Thyroid gland (tissue), 4 donors: Measurements from ENCODE around the gene UGT1A5. TPM values are rescaled to one million over a fixed set of nuclear protein-coding genes. Genes with fewer than 3 reads are reported as not detected.

Source experiments
- DNase-seq, 2 donors: peaks; one replicate each; pipeline ENCODE4 v3.0.0-alpha.2; 2019
- H3K27ac ChIP-seq, 3 donors: fragments of 200-600 bp; sonication (generic); 1 replicate in 2 of 3; 2 replicates in 1 of 3; pipeline ENCODE4 v1.5.1; 2016 to 2019; ENCODE audit warnings: mild to moderate bottlenecking in 1 of 3, moderate library complexity in 1 of 3
- H3K27me3 ChIP-seq: fragments of 200-600 bp; sonication (generic); one replicate; pipeline ENCODE4 v1.5.1; 2019
- H3K36me3 ChIP-seq, 2 donors: fragments of 200-600 bp; sonication (generic); one replicate each; pipeline ENCODE4 v1.5.1; 2016 to 2019
- H3K4me1 ChIP-seq, 2 donors: fragments of 200-600 bp; sonication (generic); one replicate each; pipeline ENCODE4 v1.5.1; 2017 to 2019
- H3K4me3 ChIP-seq, 3 donors: fragments of 200-600 bp; sonication (generic); replicated peaks in 1 of 3; 1 replicate in 2 of 3; 2 replicates in 1 of 3; pipeline ENCODE4 v1.5.1; 2016; ENCODE audit warnings: mild to moderate bottlenecking in 1 of 3
- H3K9me3 ChIP-seq: fragments of 200-600 bp; sonication (generic); one replicate; pipeline ENCODE4 v1.5.1; 2017
- CTCF ChIP-seq, 6 experiments: fragments of 200-600 bp in 3 of 6; fragments of 450-650 bp in 3 of 6; sonication (generic) in 3 of 6; IDR thresholded peaks; one replicate each; pipeline ENCODE4 v1.5.1; 2016 to 2019; ENCODE audit warnings: antibody characterized with exemption in 6 of 6, mild to moderate bottlenecking in 2 of 6, inconsistent platforms in 1 of 6, moderate library complexity in 1 of 6
- POLR2A ChIP-seq, 2 donors: fragments of 450-650 bp; IDR thresholded peaks; one replicate each; pipeline ENCODE4 v1.6.1; 2017; ENCODE audit warnings: antibody characterized with exemption in 2 of 2, mild to moderate bottlenecking in 2 of 2, moderate library complexity in 1 of 2
- WGBS, 2 donors: methylation state at CpG; one replicate each; pipeline ENCODE4 v1.1.5; 2017; 5-methylcytosine and 5-hydroxymethylcytosine counted together
- intact Hi-C: fragments of 100-400 bp; cut with DNase I; formaldehyde crosslinking; loops from one replicate; pipeline ENCODE4 v1.15.1; 2023
- total RNA-seq, 4 donors: library from RNA; depleted of rRNA; stranded (reverse); fragments of >200 nt; gene quantifications; one replicate each; pipeline ENCODE4 v1.2.3, GENCODE V29; 2016

Gene UGT1A5
- total RNA-seq, 4 donors from 2014 or later: 0.89 to 2.9 (median 1.3) TPM

DNA sequence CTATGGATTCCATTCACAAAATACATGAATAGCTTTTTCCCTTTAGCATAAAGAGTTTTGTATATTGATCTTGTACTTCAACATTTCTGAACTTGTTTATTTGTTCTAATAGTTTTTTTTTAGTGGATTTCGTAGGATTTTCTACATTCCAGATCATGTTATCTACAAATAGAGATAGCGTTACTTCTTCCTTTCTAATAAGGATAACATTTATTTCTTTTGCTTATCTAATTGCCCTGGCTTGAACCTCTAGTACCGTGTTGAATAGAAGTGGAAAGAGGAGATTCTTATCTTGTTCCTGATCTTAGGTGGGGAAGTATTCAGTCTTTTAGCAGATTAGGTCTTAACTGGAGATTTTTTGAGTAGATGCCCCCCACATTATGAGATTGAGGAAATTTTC lies 10.5 kb upstream of the UGT1A5 start:
- no peak for TF ChIP-seq CTCF (IDR thresholded peaks at IDR 0.05)
- TF ChIP-seq POLR2A (IDR thresholded peaks at IDR 0.05): no peak
- DNase-seq: no peak
- Histone ChIP-seq H3K36me3 (no peaks in the 10 kb centered on the region), H3K4me1 (peaks cover 36 to 37% of the 10 kb centered on the region in 2 donors), H3K27ac (peak overlapping the region in 1 of 3 donors; percentile 39), H3K9me3 (no peaks in the 10 kb centered on the region), H3K4me3 (no peak overlapping the region), H3K27me3 (no peaks in the 10 kb centered on the region)
- intact Hi-C loops: no loop called here
- 69% methylated on average over 3 of the region's 3 CpGs for WGBS, 2 donors

DNA sequence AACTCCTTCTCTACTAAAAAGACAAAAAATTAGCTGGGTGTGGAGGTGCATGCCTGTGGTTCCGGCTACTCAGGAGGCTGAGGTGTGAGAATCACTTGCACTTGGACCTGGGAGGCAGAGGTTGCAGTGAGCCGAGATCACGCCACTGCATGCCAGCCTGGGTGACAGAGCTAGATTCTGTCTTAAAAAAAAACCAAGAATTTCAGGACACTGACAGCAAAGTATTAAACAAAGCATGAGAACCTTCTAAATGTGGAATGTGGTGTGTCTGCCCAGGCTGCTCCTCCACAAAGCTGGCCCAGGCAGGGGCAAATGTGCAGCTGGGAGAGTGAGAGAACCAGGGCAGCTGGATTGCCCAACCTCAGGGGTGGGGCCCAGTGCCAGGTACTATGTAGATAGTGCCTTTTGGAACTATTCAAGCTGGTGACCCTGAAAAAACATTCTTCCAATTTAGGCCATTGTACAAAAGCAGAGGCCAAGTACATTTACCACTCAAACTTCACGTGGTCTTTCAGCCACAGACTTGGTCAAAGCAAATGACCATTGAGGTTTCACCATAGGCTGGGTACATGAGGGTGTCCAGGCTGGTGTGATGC lies 6.7 kb upstream of the UGT1A5 start:
- no peaks in the 10 kb centered on the region for H3K36me3 ChIP-seq
- intact Hi-C loops: no loop called here
- 35 to 56% methylated on average over 4 of the region's 4 CpGs for whole genome bisulfite sequencing, 2 donors
- H3K27me3 ChIP-seq: no peaks in the 10 kb centered on the region
- no peaks in the 10 kb centered on the region for H3K9me3 ChIP-seq
- no peak overlapping the region for H3K4me3 ChIP-seq
- H3K4me1 ChIP-seq: peaks cover 14 to 21% of the 10 kb centered on the region in 2 donors
- no peak for TF ChIP-seq CTCF (IDR thresholded peaks at IDR 0.05)
- TF ChIP-seq POLR2A (IDR thresholded peaks at IDR 0.05): peak in 1 of 2 donors; percentile 50
- peak; percentile 92 to 94 for DNase-seq
- peak overlapping the region; percentile 55 to 84 (median 77) for H3K27ac ChIP-seq

GRCh38 chr2:233706720-233707119 lies 6.0 kb upstream of the UGT1A5 start:
- peak overlapping the region; percentile 55 to 84 (median 77) for H3K27ac ChIP-seq
- DNase-seq: no peak
- 54 to 85% methylated on average over 1 of the region's 1 CpG for WGBS, 2 donors
- no peak overlapping the region for H3K4me3 ChIP-seq
- TF ChIP-seq CTCF (IDR thresholded peaks at IDR 0.05) (no peak), POLR2A (IDR thresholded peaks at IDR 0.05) (no peak)
- H3K9me3 ChIP-seq: no peaks in the 10 kb centered on the region
- H3K27me3 ChIP-seq: no peaks in the 10 kb centered on the region
- H3K4me1 ChIP-seq: peaks cover 14 to 21% of the 10 kb centered on the region in 2 donors
- H3K36me3 ChIP-seq: no peaks in the 10 kb centered on the region
- intact Hi-C loops: no loop called here

- no peak for TF ChIP-seq POLR2A (IDR thresholded peaks at IDR 0.05)
- TF ChIP-seq CTCF (IDR thresholded peaks at IDR 0.05): no peak
- intact Hi-C loops: no loop called here
- Histone ChIP-seq H3K4me3 (no peak overlapping the region), H3K27ac (no peak overlapping the region), H3K9me3 (no peaks in the 10 kb centered on the region), H3K4me1 (peaks cover 14 to 21% of the 10 kb centered on the region in 2 donors), H3K36me3 (no peaks in the 10 kb centered on the region), H3K27me3 (no peaks in the 10 kb centered on the region)
- DNase-seq: no peak
- WGBS, 2 donors: 79 to 87% methylated on average over 10 of the region's 10 CpGs
Measured at GRCh38 chr2:233707940-233708644, 4.6 kb upstream of the UGT1A5 start.

DNA sequence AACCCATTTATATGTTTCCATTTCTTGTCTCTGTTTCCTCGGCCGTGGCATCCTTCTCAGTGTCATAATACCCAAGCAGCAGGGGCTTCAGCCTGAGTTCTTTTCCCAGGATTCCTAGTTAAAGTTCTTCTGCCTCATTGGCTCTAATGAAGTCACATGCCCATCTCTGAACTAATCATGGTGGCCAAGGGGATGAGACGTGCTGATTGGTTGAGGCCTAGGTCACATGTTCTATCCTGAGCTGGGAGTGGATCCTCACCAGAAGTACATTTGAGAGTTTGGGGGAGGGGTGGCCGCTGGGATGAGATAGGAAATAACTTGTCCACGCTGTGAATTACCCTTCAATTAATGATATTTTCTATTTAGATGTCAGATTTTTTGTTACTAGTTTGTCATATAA lies 3.8 kb upstream of the UGT1A5 start:
- 80 to 88% methylated on average over 5 of the region's 5 CpGs for WGBS, 2 donors

More for the DNA sequence above, 3.8 kb upstream of the UGT1A5 start:
- intact Hi-C loops: no loop called here
- TF ChIP-seq POLR2A (IDR thresholded peaks at IDR 0.05) (no peak), CTCF (IDR thresholded peaks at IDR 0.05) (no peak)
- H3K27me3 ChIP-seq: no peaks in the 10 kb centered on the region
- peaks cover 14 to 21% of the 10 kb centered on the region in 2 donors for H3K4me1 ChIP-seq
- no peaks in the 10 kb centered on the region for H3K36me3 ChIP-seq
- no peaks in the 10 kb centered on the region for H3K9me3 ChIP-seq
- no peak overlapping the region for H3K4me3 ChIP-seq
- no peak for DNase-seq
- no peak overlapping the region for H3K27ac ChIP-seq
